SK-N-SH (cell line): ENCODE measurements around the gene TMEM59. TPM values are rescaled to one million over a fixed set of nuclear protein-coding genes. Genes with fewer than 3 reads are reported as not detected.

Source experiments
- CTCF ChIA-PET: fragments of 300-600, 350-600 bp; formaldehyde crosslinking; extraction: SDS; loops from one replicate; lab custom pipeline; 2021; lab: Yijun Ruan, JAX
- POLR2A ChIA-PET: fragments of 350-600 bp; sonication (Branson Sonifier 250); formaldehyde crosslinking; extraction: SDS; loops from one replicate; lab custom pipeline; 2020; ENCODE audit warnings: antibody characterized with exemption, inconsistent platforms; lab: Yijun Ruan, JAX
- DNase-seq: peaks from one replicate; pipeline ENCODE4 v3.0.0; 2012
- H2AFZ ChIP-seq: fragments of 200-600 bp; sonication (generic); 2 replicates; pipeline ENCODE4 v1.8.1; 2016; ENCODE audit warnings: antibody characterized with exemption, mild to moderate bottlenecking, low read depth
- H3F3A ChIP-seq: fragments of 200-600 bp; sonication (generic); replicated peaks from 2 replicates; pipeline ENCODE3; 2016; ENCODE audit warnings: antibody characterized with exemption, mild to moderate bottlenecking; ENCODE audit not compliant: insufficient read depth
- H3K27ac ChIP-seq, 2 experiments: fragments of 200-500 bp in 1 of 2; fragments of 200-600 bp in 1 of 2; sonication (Bioruptor generic) in 1 of 2; sonication (generic), shearing (Covaris generic) in 1 of 2; 2 replicates each; pipeline versions ENCODE4 v1.5.1 to v1.6.1; 2014 to 2016; ENCODE audit warnings: low read depth in 2 of 2, inconsistent platforms in 1 of 2, low read length in 1 of 2, mild to moderate bottlenecking in 1 of 2, mixed read lengths in 1 of 2
- H3K27me3 ChIP-seq: fragments of 200-600 bp; sonication (generic), shearing (Covaris generic); 2 replicates; pipeline ENCODE4 v1.6.1; 2016; ENCODE audit warnings: mixed run types; ENCODE audit not compliant: insufficient read depth
- H3K36me3 ChIP-seq, 2 experiments: fragments of 200-500 bp in 1 of 2; fragments of 200-600 bp in 1 of 2; sonication (Bioruptor generic) in 1 of 2; sonication (generic) in 1 of 2; replicated peaks in 1 of 2; 2 replicates each; pipeline versions ENCODE3 to v1.5.1; 2014 to 2016; ENCODE audit warnings: low read length in 1 of 2, mild to moderate bottlenecking in 1 of 2; ENCODE audit not compliant: insufficient read depth in 2 of 2, control insufficient read depth in 1 of 2
- H3K4me1 ChIP-seq, 2 experiments: fragments of 200-500 bp in 1 of 2; fragments of 200-600 bp in 1 of 2; sonication (Bioruptor generic) in 1 of 2; sonication (generic), shearing (Covaris generic) in 1 of 2; 2 replicates each; pipeline versions ENCODE4 v1.5.1 to v1.6.1; 2014 to 2016; ENCODE audit warnings: low read depth in 1 of 2, low read length in 1 of 2, mixed run types in 1 of 2; ENCODE audit not compliant: insufficient read depth in 2 of 2, control insufficient read depth in 1 of 2
- H3K4me2 ChIP-seq: fragments of 200-600 bp; sonication (generic), shearing (Covaris generic); 2 replicates; pipeline ENCODE4 v1.6.1; 2017; ENCODE audit warnings: mixed run types
- H3K4me3 ChIP-seq, 2 experiments: fragments of 200-500 bp in 1 of 2; fragments of 200-600 bp in 1 of 2; sonication (Bioruptor generic) in 1 of 2; sonication (generic), shearing (Covaris generic) in 1 of 2; 2 replicates each; pipeline versions ENCODE4 v1.5.1 to v1.8.1; 2014 to 2016; ENCODE audit warnings: low read depth in 2 of 2, inconsistent platforms in 1 of 2, low read length in 1 of 2, mild to moderate bottlenecking in 1 of 2, mixed read lengths in 1 of 2, moderate library complexity in 1 of 2
- H3K79me2 ChIP-seq: fragments of 200-600 bp; sonication (generic); 2 replicates; pipeline ENCODE4 v1.8.1; 2017; ENCODE audit warnings: mild to moderate bottlenecking; ENCODE audit not compliant: insufficient read depth
- H3K9ac ChIP-seq: fragments of 200-600 bp; sonication (generic); 2 replicates; pipeline ENCODE4 v1.6.1; 2017; ENCODE audit warnings: mixed run types
- H3K9me2 ChIP-seq: fragments of 200-600 bp; sonication (generic); 2 replicates; pipeline ENCODE4 v1.6.1; 2017; ENCODE audit warnings: mixed run types
- H3K9me3 ChIP-seq: fragments of 200-600 bp; sonication (generic); 2 replicates; pipeline ENCODE4 v1.6.1; 2017; ENCODE audit warnings: mixed run types, mild to moderate bottlenecking, moderate library complexity
- H4K20me1 ChIP-seq: fragments of 200-600 bp; sonication (generic); 2 replicates; pipeline ENCODE4 v1.6.1; 2017; ENCODE audit warnings: mild to moderate bottlenecking, mixed run types; ENCODE audit not compliant: insufficient read depth
- CHD2 ChIP-seq: fragments of 150-350 bp; IDR thresholded peaks from 2 replicates; pipeline ENCODE4 v1.6.1; 2018; ENCODE audit warnings: low read length; ENCODE audit not compliant: partially characterized antibody
- EZH2phosphoT487 ChIP-seq: fragments of 200-600 bp; sonication (generic); IDR thresholded peaks from 2 replicates; pipeline ENCODE4 v1.6.1; 2017; ENCODE audit warnings: low read depth, mixed run types, mild to moderate bottlenecking, antibody characterized with exemption, moderate library complexity, borderline replicate concordance
- FOXJ3 ChIP-seq: sonication (generic); formaldehyde crosslinking; IDR thresholded peaks from 2 replicates; pipeline ENCODE4 v1.5.1; 2020; ENCODE audit warnings: mild to moderate bottlenecking, missing genetic modification reagents
- MEF2A ChIP-seq: IDR thresholded peaks from 2 replicates; pipeline ENCODE4 v1.4.0; 2012; ENCODE audit warnings: low read depth, borderline replicate concordance
- NFIC ChIP-seq: IDR thresholded peaks from 2 replicates; pipeline ENCODE4 v1.4.0; 2012; ENCODE audit warnings: borderline replicate concordance
- RAD21 ChIP-seq: IDR thresholded peaks from 2 replicates; pipeline ENCODE4 v1.6.1; 2012; ENCODE audit warnings: mild to moderate bottlenecking, low read length
- SIN3A ChIP-seq: IDR thresholded peaks from 2 replicates; pipeline ENCODE4 v1.6.1; 2012; ENCODE audit warnings: low read depth, mild to moderate bottlenecking, low read length, moderate library complexity, borderline replicate concordance
- YY1 ChIP-seq: IDR thresholded peaks from 2 replicates; pipeline ENCODE4 v1.4.0; 2012; ENCODE audit warnings: low read depth, mild to moderate bottlenecking
- WGBS: methylation state at CpG from one replicate; pipeline ENCODE4 v1.1.6; 2017; ENCODE audit warnings: low lambda C conversion rate; 5-methylcytosine and 5-hydroxymethylcytosine counted together
- polyA plus RNA-seq, 3 experiments: library from polyadenylated mRNA; depleted of rRNA; stranded (reverse); fragments of >200 nt; gene quantifications; 2 replicates each; pipeline ENCODE4 v1.2.3, GENCODE V29; 2012
- TF ChIP-seq, protein P1 (sequence below): IDR thresholded peaks from 2 replicates; pipeline ENCODE4; 2012
- TF ChIP-seq, protein P2 (sequence below): fragments of 150-350 bp; IDR thresholded peaks from 2 replicates; pipeline ENCODE4 v1.6.1; 2016; ENCODE audit warnings: mild to moderate bottlenecking, low read depth, low read length

TMEM59 gene
- polyA plus RNA-seq, 1 of the 3 experiments (the other 2 are of a cell fraction): 249 TPM

DNA sequence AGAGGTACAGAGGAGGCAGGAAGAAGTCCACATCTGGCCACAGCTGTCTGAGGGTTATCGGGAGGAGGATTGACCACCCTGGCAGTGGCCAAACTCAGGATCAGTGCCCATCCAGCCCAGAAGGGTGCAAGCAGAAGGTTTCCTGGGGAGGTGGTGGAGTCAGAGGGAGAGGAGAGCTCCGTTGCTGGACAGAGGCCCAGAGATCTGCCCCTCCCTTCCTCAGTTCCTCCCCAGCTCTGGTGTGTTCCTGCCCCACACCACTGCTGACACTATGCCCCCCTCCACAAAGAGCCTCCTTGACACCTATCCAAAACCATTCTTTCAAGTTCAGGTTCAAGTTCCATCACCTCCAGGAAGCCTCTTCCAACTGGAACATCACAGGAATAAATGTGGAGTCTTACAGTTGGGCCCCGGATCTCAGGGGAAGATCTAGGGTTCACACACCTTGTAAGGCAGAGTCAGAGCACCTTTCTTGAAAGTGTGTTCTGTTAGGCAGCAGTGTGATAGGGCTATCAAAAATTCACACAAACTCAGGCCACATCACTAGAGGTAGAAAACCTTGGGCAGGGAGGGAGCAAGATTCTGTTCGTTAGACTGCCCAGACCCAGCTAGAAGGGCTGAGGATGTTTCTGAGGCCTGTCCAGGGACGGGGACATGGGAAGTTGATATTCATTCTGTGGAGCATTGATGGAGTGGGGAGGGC, 42.4 kb downstream of the TMEM59 start:
- no peak for TF ChIP-seq MEF2A
- TF ChIP-seq, protein P1, sequence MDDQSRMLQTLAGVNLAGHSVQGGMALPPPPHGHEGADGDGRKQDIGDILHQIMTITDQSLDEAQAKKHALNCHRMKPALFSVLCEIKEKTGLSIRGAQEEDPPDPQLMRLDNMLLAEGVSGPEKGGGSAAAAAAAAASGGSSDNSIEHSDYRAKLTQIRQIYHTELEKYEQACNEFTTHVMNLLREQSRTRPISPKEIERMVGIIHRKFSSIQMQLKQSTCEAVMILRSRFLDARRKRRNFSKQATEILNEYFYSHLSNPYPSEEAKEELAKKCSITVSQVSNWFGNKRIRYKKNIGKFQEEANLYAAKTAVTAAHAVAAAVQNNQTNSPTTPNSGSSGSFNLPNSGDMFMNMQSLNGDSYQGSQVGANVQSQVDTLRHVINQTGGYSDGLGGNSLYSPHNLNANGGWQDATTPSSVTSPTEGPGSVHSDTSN: no peak
- no peaks in the 10 kb centered on the region for H3K9me2 ChIP-seq
- peak; percentile 7 for DNase-seq
- no peaks in the 10 kb centered on the region for H3K9me3 ChIP-seq
- peaks cover 16% of the 10 kb centered on the region; the same call in 1 of the 2 replicates for H3K27me3 ChIP-seq
- H2AFZ ChIP-seq: no peak overlapping the region
- H3K36me3 ChIP-seq: no peaks in the 10 kb centered on the region
- no peaks in the 10 kb centered on the region for H3F3A ChIP-seq
- ChIA-PET CTCF (no interaction called here), POLR2A (no interaction called here)
- H3K4me1 ChIP-seq: no peaks in the 10 kb centered on the region; a peak in 1 of 4 replicates
- H3K9ac ChIP-seq: no peak overlapping the region
- no peak overlapping the region for H3K4me2 ChIP-seq
- no peak overlapping the region for H3K4me3 ChIP-seq
- H4K20me1 ChIP-seq: no peaks in the 10 kb centered on the region
- no peak overlapping the region for H3K27ac ChIP-seq
- 64% methylated on average over 5 of the region's 5 CpGs for WGBS
- no peaks in the 10 kb centered on the region for H3K79me2 ChIP-seq

DNA sequence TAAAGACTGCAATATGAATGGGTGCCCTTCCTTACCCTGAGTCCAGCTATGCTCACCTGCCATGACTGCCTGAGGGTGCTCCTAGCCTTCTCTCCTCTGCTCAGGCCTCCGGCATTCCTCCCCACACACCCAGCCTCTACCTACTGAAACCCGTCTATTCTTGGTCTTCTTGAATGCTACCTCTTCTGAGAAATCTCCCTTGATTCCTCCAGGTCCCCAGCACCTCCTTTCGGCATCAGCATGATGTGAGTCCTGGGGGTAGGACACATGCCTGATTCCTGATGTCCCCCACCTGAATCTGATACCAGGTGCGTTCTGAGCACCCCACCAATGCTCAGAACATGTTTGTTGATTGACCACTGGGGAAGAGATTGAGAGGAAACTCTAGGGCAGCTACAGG, 43.6 kb downstream of the TMEM59 start:
- ChIA-PET POLR2A (no interaction called here), CTCF (no interaction called here)
- H2AFZ ChIP-seq: no peak overlapping the region
- DNase-seq: no peak
- 47% methylated on average over 4 of the region's 4 CpGs for WGBS
- H3F3A ChIP-seq: no peaks in the 10 kb centered on the region
- no peak overlapping the region for H3K4me2 ChIP-seq
- H3K9me3 ChIP-seq: no peaks in the 10 kb centered on the region
- no peak overlapping the region for H3K4me3 ChIP-seq
- H3K9ac ChIP-seq: no peak overlapping the region
- peaks cover 16% of the 10 kb centered on the region; the same call in 1 of the 2 replicates for H3K27me3 ChIP-seq
- no peak overlapping the region for H3K27ac ChIP-seq
- no peaks in the 10 kb centered on the region; a peak in 1 of 4 replicates for H3K4me1 ChIP-seq
- H3K36me3 ChIP-seq: no peaks in the 10 kb centered on the region
- no peaks in the 10 kb centered on the region for H4K20me1 ChIP-seq
- no peak for TF ChIP-seq CHD2
- no peak for TF ChIP-seq SIN3A
- TF ChIP-seq FOXJ3: no peak
- no peaks in the 10 kb centered on the region for H3K79me2 ChIP-seq
- no peaks in the 10 kb centered on the region for H3K9me2 ChIP-seq

DNA sequence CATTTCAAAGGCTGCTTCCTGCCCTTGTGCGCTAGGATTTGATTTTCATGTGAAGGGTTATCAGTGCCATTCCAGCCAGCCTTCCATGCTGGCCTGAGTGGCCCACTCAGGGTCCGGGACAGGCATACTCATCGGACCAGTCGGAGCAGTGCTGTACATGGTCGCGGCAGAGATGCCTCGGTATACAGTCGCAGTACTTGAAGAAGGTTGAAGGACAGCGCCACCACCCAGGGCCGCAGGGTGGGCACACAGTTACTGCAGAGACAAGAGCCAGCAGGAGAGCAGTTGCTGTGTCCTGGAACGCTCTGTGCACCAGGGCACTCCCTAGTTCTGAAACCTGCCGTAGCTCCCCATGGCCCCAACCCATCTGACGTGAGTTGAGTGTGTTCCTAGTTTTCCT, 44.1 kb downstream of the TMEM59 start:
- no peak overlapping the region for H3K4me2 ChIP-seq
- H3F3A ChIP-seq: no peaks in the 10 kb centered on the region
- WGBS: 80% methylated on average over 11 of the region's 13 CpGs
- no peak overlapping the region for H2AFZ ChIP-seq
- ChIA-PET POLR2A (no interaction called here), CTCF (no interaction called here)
- no peaks in the 10 kb centered on the region for H3K4me1 ChIP-seq
- H3K4me3 ChIP-seq: no peak overlapping the region
- no peak overlapping the region for H3K27ac ChIP-seq
- H3K9me2 ChIP-seq: no peaks in the 10 kb centered on the region
- peaks cover 16% of the 10 kb centered on the region; the same call in 1 of the 2 replicates for H3K27me3 ChIP-seq
- H3K79me2 ChIP-seq: no peaks in the 10 kb centered on the region
- no peak overlapping the region for H3K9ac ChIP-seq
- TF ChIP-seq NFIC (no peak), YY1 (no peak), EZH2phosphoT487 (no peak), FOXJ3 (no peak), RAD21 (no peak)
- TF ChIP-seq, protein P2, sequence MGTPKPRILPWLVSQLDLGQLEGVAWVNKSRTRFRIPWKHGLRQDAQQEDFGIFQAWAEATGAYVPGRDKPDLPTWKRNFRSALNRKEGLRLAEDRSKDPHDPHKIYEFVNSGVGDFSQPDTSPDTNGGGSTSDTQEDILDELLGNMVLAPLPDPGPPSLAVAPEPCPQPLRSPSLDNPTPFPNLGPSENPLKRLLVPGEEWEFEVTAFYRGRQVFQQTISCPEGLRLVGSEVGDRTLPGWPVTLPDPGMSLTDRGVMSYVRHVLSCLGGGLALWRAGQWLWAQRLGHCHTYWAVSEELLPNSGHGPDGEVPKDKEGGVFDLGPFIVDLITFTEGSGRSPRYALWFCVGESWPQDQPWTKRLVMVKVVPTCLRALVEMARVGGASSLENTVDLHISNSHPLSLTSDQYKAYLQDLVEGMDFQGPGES: no peak
- H3K9me3 ChIP-seq: no peaks in the 10 kb centered on the region
- DNase-seq: peak; percentile 11
- no peaks in the 10 kb centered on the region for H3K36me3 ChIP-seq
- H4K20me1 ChIP-seq: no peaks in the 10 kb centered on the region
